Heart right ventricle (tissue), 16 donors: Measurements from ENCODE around the gene PPP1CA. TPM values are rescaled to one million over a fixed set of nuclear protein-coding genes. Genes with fewer than 3 reads are reported as not detected.

ENCODE experiments used
- ATAC-seq, 8 donors: fragments of 200-7000 bp; cut with Tn5 transposase; one replicate each; pipeline ENCODE4 v1.9.1; 2020; ENCODE audit warnings: mild to moderate bottlenecking in 8 of 8, moderate library complexity in 8 of 8, moderate number of reproducible peaks in 1 of 8
- DNase-seq, 2 donors: peaks; one replicate each; pipeline ENCODE4 v3.0.0-alpha.2; 2020
- H3K27ac ChIP-seq, 10 donors: fragments of 200-600 bp; sonication (generic) in 2 of 10; one replicate each; pipeline versions ENCODE4 v1.5.0 to v1.8.0; 2020 to 2022; ENCODE audit warnings: mild to moderate bottlenecking in 3 of 10
- H3K27me3 ChIP-seq, 7 donors: fragments of 200-600 bp; one replicate each; pipeline ENCODE4 v1.8.0; 2021 to 2022; ENCODE audit warnings: mild to moderate bottlenecking in 2 of 7
- H3K36me3 ChIP-seq, 9 donors: fragments of 200-600 bp; sonication (generic) in 1 of 9; one replicate each; pipeline versions ENCODE4 v1.5.0 to v1.8.0; 2020 to 2022; ENCODE audit warnings: mild to moderate bottlenecking in 2 of 9
- H3K4me1 ChIP-seq, 9 donors: fragments of 200-600 bp; sonication (generic) in 1 of 9; one replicate each; pipeline versions ENCODE4 v1.5.0 to v1.8.0; 2020 to 2022; ENCODE audit warnings: mild to moderate bottlenecking in 4 of 9
- H3K4me3 ChIP-seq, 10 donors: fragments of 200-600 bp; sonication (generic) in 2 of 10; one replicate each; pipeline versions ENCODE4 v1.5.0 to v1.8.0; 2020 to 2022; ENCODE audit warnings: mild to moderate bottlenecking in 7 of 10, moderate library complexity in 2 of 10
- H3K9me3 ChIP-seq, 11 donors: fragments of 200-600 bp in 10 of 11; sonication (generic) in 2 of 11; one replicate each; pipeline versions ENCODE4 v1.5.0 to v1.8.0; 2013 to 2022; ENCODE audit warnings: mild to moderate bottlenecking in 2 of 11, control low read depth in 1 of 11, moderate library complexity in 1 of 11
- WGBS, 2 donors: extraction: QIAGEN DNeasy Blood & Tissue Kit; methylation state at CpG; one replicate each; pipeline ENCODE4 v1.1.7; 2013; ENCODE audit warnings: inconsistent platforms in 1 of 2; 5-methylcytosine and 5-hydroxymethylcytosine counted together
- intact Hi-C, 10 donors: fragments of 100-400 bp; cut with DNase I; formaldehyde crosslinking; loops; one replicate each; pipeline versions ENCODE4 v1.11.1 to v1.14.2; 2022
- polyA plus RNA-seq, 2 donors: library from polyadenylated mRNA; stranded (reverse); fragments of 200-250 nt; gene quantifications; one replicate each; pipeline ENCODE4 v1.2.3, GENCODE V29; 2013
- total RNA-seq, 10 donors: library from RNA; stranded (reverse); fragmentation: NEBNext Ultra II Directional in 3 of 10; extraction: Animal tissue kit (Norgen Biotek cat#: 25700) in 3 of 10; gene quantifications; one replicate each; pipeline versions ENCODE4 v1.2.1 to v1.2.4, GENCODE V29; 2021 to 2023
- TF ChIP-seq, protein P1 (sequence below), 9 donors: fragments of 200-600 bp; sonication (generic) in 2 of 9; IDR thresholded peaks; one replicate each; pipeline versions ENCODE4 v1.5.0 to v1.8.0; 2021 to 2022; ENCODE audit warnings: antibody characterized with exemption in 9 of 9, mild to moderate bottlenecking in 5 of 9, moderate library complexity in 1 of 9
- donor health status: Arrhythmogenic right ventricular cardiomyopathy.
- donor health status: ischemic (EF 13 %, LVEDD 7.1; RV severe dilation, severe dysfunction).
- donor health status: healthy with polysubstance abuse.
- donor health status: DM: no; HTN: yes; CAD: no.
- donor health status: DM: no; HTN: no; CAD: no.
- donor health status: ischemic (EF 25% LVEDD 6.9; RV normal size, moderate dysfunction).
- donor health status: ischemic (EF 25% LVEDD 5.7; RV mildly dilated, moderate dysfunction).
- donor health status: healthy.
- donor health status: DM: yes; HTN: yes; CAD: no.
- donor health status: Ischemic cardiomyopathy.
- donor health status: ischemic (EF 35%, LVEDD 5.7; RV mildly dilated, moderate dysfunction).
- donor health status: nonischemic (EF 11% LVEDD 7.7; RV severe dilation, severe dysfunction).
- donor health status: DM: yes; HTN: yes; CAD: no.
- donor health status: PGD.
- donor health status: ischemic (EF 29% LVEDD 5.4; RV normal size, mild dysfunction).
- donor health status: nonischemic (EF 23%, LVEDD 6.1; RV moderate dilation, normal function).

Gene PPP1CA
- total and polyA plus RNA-seq, 12 donors = 80.2 to 186 (median 103) TPM

DNA sequence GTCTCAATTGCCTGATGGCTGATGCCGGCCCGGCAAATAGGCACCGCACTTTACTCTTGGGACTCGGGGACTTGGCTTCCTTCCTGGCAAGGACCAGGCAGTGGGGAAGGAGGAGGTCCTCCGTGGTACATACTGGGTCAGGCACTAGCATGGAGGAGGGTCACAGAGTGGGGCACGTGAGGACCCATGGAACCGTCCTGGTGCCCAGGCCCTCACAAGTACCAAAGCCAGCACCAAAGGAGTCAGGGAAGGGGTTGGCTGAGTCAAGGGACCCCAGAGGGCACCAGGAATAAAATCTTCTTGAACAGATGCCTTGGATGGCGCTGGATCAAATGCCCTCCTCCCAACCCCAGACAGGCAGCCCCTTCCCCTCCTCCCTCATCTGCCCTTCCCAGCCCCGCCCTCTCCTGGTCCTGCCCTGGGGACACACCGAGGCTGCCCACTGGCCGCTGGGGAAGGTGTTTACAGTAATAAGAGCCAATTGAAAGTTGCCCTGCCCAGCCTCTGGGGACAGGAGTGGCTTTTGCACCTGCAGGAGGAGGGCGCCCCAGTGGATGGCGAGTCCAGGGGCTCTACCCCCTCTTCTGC lies 8.2 kb upstream of the PPP1CA start:
- WGBS, 2 donors = 33 to 45% methylated on average over 13 of the region's 13 CpGs
- Histone ChIP-seq H3K9me3 (no peaks in the 10 kb centered on the region), H3K4me3 (peak overlapping the region in 2 of 10 donors; percentile 20 to 41), H3K27ac (peak overlapping the region in 1 of 10 donors; percentile 99), H3K36me3 (no peaks in the 10 kb centered on the region), H3K27me3 (peaks cover 0 to 57% (median 48%) of the 10 kb centered on the region in 7 donors), H3K4me1 (peaks cover 0 to 53% (median 1%) of the 10 kb centered on the region in 9 donors)
- no peak for ATAC-seq
- DNase-seq = no peak
- TF ChIP-seq, protein P1, sequence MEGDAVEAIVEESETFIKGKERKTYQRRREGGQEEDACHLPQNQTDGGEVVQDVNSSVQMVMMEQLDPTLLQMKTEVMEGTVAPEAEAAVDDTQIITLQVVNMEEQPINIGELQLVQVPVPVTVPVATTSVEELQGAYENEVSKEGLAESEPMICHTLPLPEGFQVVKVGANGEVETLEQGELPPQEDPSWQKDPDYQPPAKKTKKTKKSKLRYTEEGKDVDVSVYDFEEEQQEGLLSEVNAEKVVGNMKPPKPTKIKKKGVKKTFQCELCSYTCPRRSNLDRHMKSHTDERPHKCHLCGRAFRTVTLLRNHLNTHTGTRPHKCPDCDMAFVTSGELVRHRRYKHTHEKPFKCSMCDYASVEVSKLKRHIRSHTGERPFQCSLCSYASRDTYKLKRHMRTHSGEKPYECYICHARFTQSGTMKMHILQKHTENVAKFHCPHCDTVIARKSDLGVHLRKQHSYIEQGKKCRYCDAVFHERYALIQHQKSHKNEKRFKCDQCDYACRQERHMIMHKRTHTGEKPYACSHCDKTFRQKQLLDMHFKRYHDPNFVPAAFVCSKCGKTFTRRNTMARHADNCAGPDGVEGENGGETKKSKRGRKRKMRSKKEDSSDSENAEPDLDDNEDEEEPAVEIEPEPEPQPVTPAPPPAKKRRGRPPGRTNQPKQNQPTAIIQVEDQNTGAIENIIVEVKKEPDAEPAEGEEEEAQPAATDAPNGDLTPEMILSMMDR (IDR thresholded peaks at IDR 0.05) = no peak
- intact Hi-C loops = loop anchor here in 1 of 10 donors (5.0 kb wide), 1 partner anchor 57 kb away; the partner anchor contains the start of gene TMEM134

- TF ChIP-seq, protein P1 (IDR thresholded peaks at IDR 0.05) = no peak
- DNase-seq = no peak
- Histone ChIP-seq H3K27ac (peak overlapping the region in 1 of 10 donors; percentile 99), H3K9me3 (no peaks in the 10 kb centered on the region), H3K27me3 (peaks cover 0 to 54% (median 45%) of the 10 kb centered on the region in 7 donors), H3K4me3 (peak overlapping the region in 2 of 10 donors; percentile 20 to 41), H3K36me3 (no peaks in the 10 kb centered on the region), H3K4me1 (peaks cover 0 to 57% (median 0%) of the 10 kb centered on the region in 9 donors)
- ATAC-seq = no peak
- intact Hi-C loops = loop anchor here in 1 of 10 donors (5.0 kb wide), 1 partner anchor 58 kb away; the partner anchor contains the start of gene TMEM134
- 70 to 79% methylated on average over 24 of the region's 24 CpGs for WGBS, 2 donors
These were observed 7.6 kb upstream of the PPP1CA start for GRCh38 chr11:67409261-67409666.

- H3K4me1 ChIP-seq = peaks cover 0 to 63% (median 5%) of the 10 kb centered on the region in 9 donors
- H3K4me3 ChIP-seq = peak overlapping the region in 1 of 10 donors; percentile 41
- no peak for ATAC-seq
- no peak for DNase-seq
- H3K36me3 ChIP-seq = no peaks in the 10 kb centered on the region
- TF ChIP-seq, protein P1 (IDR thresholded peaks at IDR 0.05) = no peak
- H3K27me3 ChIP-seq = peaks cover 0 to 48% (median 40%) of the 10 kb centered on the region in 7 donors
- 82 to 85% methylated on average over 18 of the region's 18 CpGs for WGBS, 2 donors
- peak overlapping the region in 1 of 10 donors; percentile 99 for H3K27ac ChIP-seq
- H3K9me3 ChIP-seq = no peaks in the 10 kb centered on the region
- intact Hi-C loops = loop anchor here in 1 of 10 donors (5.0 kb wide), 1 partner anchor 59 kb away; the partner anchor contains the start of gene TMEM134
These were observed 7.0 kb upstream of the PPP1CA start for GRCh38 chr11:67408437-67409200.

- no peaks in the 10 kb centered on the region for H3K9me3 ChIP-seq
- no peak for DNase-seq
- H3K27me3 ChIP-seq = peaks cover 0 to 41% (median 31%) of the 10 kb centered on the region in 7 donors
- TF ChIP-seq, protein P1 (IDR thresholded peaks at IDR 0.05) = no peak
- H3K4me3 ChIP-seq = peak overlapping the region in 1 of 10 donors; percentile 2
- intact Hi-C loops = loop anchor here in 1 of 10 donors (5.0 kb wide), 1 partner anchor 60 kb away; the partner anchor contains the start of gene TMEM134
- 68 to 69% methylated on average over 12 of the region's 12 CpGs for WGBS, 2 donors
- H3K4me1 ChIP-seq = peaks cover 0 to 72% (median 14%) of the 10 kb centered on the region in 9 donors
- H3K27ac ChIP-seq = peak overlapping the region in 2 of 10 donors; percentile 7 to 99
- no peak for ATAC-seq
- no peaks in the 10 kb centered on the region for H3K36me3 ChIP-seq
These were observed 6.1 kb upstream of the PPP1CA start for GRCh38 chr11:67407688-67408163.
